ENCODE data around the gene SIM2. TPM values are rescaled to one million over a fixed set of nuclear protein-coding genes. Genes with fewer than 3 reads are reported as not detected.

Gene SIM2
- total and polyA plus RNA-seq, 12 donors: 0.01 to 0.16 (median 0.15) TPM; not detected in 9

DNA sequence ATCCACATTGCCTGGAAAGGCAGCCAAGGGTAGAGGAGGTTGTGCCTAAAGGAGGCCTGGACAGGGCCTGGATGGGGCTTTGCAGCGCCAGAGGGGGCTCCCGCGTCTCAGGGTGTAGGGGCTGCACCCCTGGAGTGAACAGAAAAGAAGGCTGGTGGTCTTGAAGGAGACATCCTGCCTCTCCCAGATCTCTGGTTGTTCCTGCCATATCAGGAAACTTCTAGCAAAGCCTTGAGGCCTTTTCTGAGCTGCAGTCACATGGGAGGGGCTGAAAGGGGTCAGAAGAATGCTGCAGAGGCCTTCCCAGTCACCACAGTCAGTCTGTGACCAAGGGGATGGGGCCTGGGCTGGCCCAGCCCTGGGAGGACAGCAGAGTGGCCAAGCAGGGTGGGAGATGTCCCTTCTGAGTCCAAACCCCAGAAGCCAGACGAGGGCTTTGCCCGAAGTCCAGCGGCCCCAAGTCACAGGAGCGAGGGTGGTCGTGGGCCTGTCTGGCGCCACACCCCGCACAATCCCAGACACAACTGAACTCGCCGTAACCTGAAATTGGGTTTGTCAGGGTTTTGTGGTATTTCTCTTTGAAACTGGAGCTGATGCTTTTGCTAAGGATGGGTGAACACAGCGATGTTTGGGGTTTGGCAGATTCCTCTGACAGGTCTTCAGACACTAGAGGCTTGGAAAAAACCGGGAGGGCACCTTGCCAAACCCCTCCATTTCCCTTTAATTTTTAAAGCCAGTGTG, 29.6 kb downstream of the SIM2 start:
- intact Hi-C loops (cut with DNase I): no loop called here
- TF ChIP-seq CTCF (IDR thresholded peaks at IDR 0.05): no peak
- 92 to 95% methylated on average over 14 of the region's 14 CpGs for WGBS, 2 donors
- Histone ChIP-seq H3K4me1 (no peaks in the 10 kb centered on the region), H3K4me3 (no peak overlapping the region), H3K27me3 (peaks cover 0 to 52% (median 34%) of the 10 kb centered on the region in 7 donors), H3K27ac (no peak overlapping the region), H3K9me3 (no peaks in the 10 kb centered on the region), H3K36me3 (no peaks in the 10 kb centered on the region)
- ATAC-seq: no peak
- no peak for DNase-seq

GRCh38 chr21:36729310-36729970, 30.5 kb downstream of the SIM2 start:
- WGBS, 2 donors: 90 to 91% methylated on average over 18 of the region's 18 CpGs
- Histone ChIP-seq H3K27me3 (peaks cover 0 to 59% (median 38%) of the 10 kb centered on the region in 7 donors), H3K27ac (no peak overlapping the region), H3K4me1 (no peaks in the 10 kb centered on the region), H3K4me3 (no peak overlapping the region), H3K9me3 (no peaks in the 10 kb centered on the region), H3K36me3 (no peaks in the 10 kb centered on the region)
- TF ChIP-seq CTCF (IDR thresholded peaks at IDR 0.05): no peak
- DNase-seq (no peak), ATAC-seq (no peak)
- intact Hi-C loops (cut with DNase I): no loop called here

- ATAC-seq (no peak), DNase-seq (no peak)
- no peak for TF ChIP-seq CTCF (IDR thresholded peaks at IDR 0.05)
- H3K4me1 ChIP-seq: no peaks in the 10 kb centered on the region
- H3K27ac ChIP-seq: no peak overlapping the region
- no peaks in the 10 kb centered on the region for H3K9me3 ChIP-seq
- intact Hi-C loops (cut with DNase I): no loop called here
- H3K36me3 ChIP-seq: no peaks in the 10 kb centered on the region
- peaks cover 0 to 68% (median 40%) of the 10 kb centered on the region in 7 donors for H3K27me3 ChIP-seq
- no peak overlapping the region for H3K4me3 ChIP-seq
- 75 to 78% methylated on average over 30 of the region's 30 CpGs for WGBS, 2 donors
Measured at GRCh38 chr21:36730291-36731281, 31.7 kb downstream of the SIM2 start.

GRCh38 chr21:36732217-36732616, 33.3 kb downstream of the SIM2 start:
- TF ChIP-seq CTCF (IDR thresholded peaks at IDR 0.05): no peak
- H3K9me3 ChIP-seq: no peaks in the 10 kb centered on the region
- H3K27ac ChIP-seq: no peak overlapping the region
- no peak overlapping the region for H3K4me3 ChIP-seq
- ATAC-seq: no peak
- WGBS, 2 donors: 76 to 80% methylated on average over 14 of the region's 14 CpGs
- peaks cover 0 to 68% (median 38%) of the 10 kb centered on the region in 7 donors for H3K27me3 ChIP-seq
- no peaks in the 10 kb centered on the region for H3K36me3 ChIP-seq
- no peak for DNase-seq
- intact Hi-C loops (cut with DNase I): no loop called here
- no peaks in the 10 kb centered on the region for H3K4me1 ChIP-seq

All from heart right ventricle (tissue), 16 donors.